Measurements from ENCODE around the gene ZNF662. TPM values are rescaled to one million over a fixed set of nuclear protein-coding genes. Genes with fewer than 3 reads are reported as not detected.

The ZNF662 gene
- total RNA-seq, 4 donors from 2014 or later: 4.9 to 9.5 (median 7.9) TPM

DNA sequence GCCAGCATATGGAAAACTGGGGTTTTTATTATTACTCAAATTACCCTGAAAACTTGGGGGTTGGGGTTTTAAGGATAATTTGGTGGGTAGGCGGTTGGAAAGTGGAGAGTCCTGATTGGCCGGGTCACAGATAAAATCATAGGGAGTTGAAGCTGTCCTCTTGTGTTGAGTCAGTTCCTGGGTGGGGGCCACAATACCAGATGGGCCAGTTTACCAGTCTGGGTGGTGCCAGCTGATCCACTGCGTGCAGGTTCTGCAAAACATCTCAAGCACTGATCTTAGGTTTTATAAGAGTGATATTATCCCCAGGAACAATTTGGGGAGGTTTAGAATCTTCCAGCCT is 4.9 kb upstream of the ZNF662 start:
- TF ChIP-seq, protein P1, sequence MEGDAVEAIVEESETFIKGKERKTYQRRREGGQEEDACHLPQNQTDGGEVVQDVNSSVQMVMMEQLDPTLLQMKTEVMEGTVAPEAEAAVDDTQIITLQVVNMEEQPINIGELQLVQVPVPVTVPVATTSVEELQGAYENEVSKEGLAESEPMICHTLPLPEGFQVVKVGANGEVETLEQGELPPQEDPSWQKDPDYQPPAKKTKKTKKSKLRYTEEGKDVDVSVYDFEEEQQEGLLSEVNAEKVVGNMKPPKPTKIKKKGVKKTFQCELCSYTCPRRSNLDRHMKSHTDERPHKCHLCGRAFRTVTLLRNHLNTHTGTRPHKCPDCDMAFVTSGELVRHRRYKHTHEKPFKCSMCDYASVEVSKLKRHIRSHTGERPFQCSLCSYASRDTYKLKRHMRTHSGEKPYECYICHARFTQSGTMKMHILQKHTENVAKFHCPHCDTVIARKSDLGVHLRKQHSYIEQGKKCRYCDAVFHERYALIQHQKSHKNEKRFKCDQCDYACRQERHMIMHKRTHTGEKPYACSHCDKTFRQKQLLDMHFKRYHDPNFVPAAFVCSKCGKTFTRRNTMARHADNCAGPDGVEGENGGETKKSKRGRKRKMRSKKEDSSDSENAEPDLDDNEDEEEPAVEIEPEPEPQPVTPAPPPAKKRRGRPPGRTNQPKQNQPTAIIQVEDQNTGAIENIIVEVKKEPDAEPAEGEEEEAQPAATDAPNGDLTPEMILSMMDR (IDR thresholded peaks at IDR 0.05; ENCODE audit: low read depth): no peak

DNA sequence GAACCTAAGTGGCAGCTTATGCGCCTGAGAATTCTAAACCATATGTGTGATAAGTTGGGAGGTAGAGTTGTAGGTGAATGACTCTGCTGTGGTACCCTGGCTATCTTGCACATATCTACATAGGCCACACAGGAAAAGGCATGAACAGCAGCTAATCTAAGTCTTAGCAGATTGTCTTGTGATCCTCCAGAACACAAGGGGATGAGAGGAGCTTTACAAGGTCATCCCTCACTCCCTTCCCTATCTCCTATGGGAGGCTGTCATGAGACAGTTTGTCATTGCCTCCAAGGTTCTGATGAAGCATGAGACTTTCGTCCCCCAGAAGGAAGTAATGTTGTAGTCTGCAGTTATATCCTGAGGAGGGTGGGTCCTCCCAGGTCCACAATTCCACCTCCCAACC is 3.7 kb upstream of the ZNF662 start:
- TF ChIP-seq, protein P1 (IDR thresholded peaks at IDR 0.05; ENCODE audit: low read depth): no peak

DNA sequence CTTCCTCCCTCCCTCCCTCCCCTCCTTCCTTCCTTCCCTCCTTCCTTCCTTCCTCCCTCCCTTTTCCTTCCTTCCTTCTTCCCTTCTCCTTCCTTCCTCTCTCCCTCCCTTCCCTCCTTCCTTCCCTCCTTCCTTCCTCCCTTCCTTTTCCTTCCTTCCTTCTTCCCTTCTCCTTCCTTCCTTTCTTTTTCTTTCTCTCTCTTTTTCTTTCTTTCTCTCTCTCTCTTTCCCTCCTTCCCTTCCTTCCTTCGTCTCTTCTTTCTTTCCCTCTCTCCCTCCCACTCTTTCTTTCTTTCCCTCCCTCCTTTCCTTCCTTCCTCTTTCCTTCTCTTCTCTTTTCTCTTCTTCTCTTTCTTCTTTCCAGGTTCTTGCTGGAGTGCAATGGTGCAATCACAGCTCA is 1.9 kb upstream of the ZNF662 start:
- TF ChIP-seq, protein P1 (IDR thresholded peaks at IDR 0.05; ENCODE audit: low read depth): no peak

DNA sequence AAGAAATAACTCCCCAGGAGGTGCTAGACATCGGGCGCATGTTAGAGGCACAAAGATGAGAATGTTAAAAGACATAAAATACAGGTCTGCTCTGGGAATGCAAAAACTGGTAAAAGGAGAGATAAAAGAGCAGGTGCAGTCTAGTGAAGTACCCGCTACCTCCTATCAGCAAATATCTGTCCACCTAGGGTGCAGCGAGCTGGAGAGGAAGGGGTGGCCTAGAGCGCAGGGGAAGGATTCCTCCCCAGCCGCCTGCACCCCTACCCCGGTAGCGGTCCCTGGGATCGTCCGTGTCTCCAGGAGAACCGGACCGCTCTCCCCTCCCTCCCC is 237 bp upstream of the ZNF662 start:
- TF ChIP-seq, protein P1 (IDR thresholded peaks at IDR 0.05; ENCODE audit: low read depth): no peak

DNA sequence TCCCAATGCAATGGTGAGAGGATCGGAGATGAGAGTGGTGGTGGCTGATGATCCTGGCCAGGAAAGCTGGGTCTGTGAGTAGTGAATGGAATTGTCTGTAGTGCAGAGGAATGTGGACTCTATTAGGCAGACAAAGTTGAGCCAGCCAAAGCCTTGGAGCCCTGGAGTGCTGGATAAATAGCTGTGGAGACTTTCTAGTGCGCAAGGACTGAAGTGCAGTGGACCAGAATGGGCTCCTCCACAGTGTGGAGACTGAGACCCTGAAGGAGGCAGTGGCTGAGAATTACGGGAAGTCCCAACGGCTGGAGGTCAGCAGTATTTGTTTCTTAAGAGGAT is 874 bp downstream of the ZNF662 start:
- TF ChIP-seq, protein P1 (IDR thresholded peaks at IDR 0.05; ENCODE audit: low read depth): no peak

DNA sequence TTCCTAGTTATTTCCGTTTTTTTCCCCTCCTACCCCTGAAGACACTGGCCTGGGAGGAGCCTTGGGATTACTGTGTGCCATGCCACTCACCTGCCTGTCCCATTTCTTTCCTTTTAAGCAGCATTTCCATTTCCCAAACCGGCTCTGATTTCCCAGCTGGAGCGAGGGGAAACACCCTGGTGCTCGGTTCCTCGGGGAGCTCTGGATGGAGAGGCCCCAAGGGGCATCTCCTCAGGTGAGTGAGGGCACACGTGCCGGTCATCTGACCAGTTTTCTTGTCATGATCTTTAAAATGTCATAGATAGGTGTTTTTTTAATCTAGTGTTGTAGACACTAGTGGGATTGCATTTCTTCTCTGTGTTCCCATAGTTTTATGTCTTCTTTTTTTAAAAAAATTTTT is 2.7 kb downstream of the ZNF662 start:
- TF ChIP-seq, protein P1 (IDR thresholded peaks at IDR 0.05; ENCODE audit: low read depth): no peak

DNA sequence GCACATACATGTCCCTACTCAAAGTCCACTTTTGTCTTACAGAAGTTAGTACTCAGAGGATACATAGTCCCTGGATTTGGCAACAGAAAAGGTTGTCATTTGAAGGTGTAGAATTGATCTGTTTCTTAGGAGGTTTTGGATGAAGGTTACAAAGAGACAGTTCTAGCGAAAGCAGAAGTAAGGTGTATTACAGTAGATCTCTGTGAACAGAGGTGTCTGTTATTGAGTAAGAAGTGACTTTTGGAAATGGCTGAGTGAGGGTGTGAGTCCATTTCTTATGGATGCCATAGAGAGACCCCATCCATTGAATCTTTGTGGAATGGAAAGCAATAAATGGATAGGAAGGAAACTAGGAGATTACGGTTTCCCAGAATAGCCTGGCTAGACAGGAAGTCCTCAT is 5.6 kb downstream of the ZNF662 start:
- TF ChIP-seq, protein P1 (IDR thresholded peaks at IDR 0.05; ENCODE audit: low read depth): no peak
